HepG2 (cell line): ENCODE data around the gene ASCC3.

ENCODE experiments used
- NFYC ChIP-seq: IDR thresholded peaks from 2 replicates; pipeline ENCODE4 v1.6.1; 2016; ENCODE audit warnings: missing genetic modification reagents, missing compliant biosample characterization
- SUZ12 ChIP-seq: fragments of 150-350 bp; IDR thresholded peaks from 2 replicates; pipeline ENCODE4 v1.6.1; 2014; ENCODE audit warnings: low read depth, low read length

DNA sequence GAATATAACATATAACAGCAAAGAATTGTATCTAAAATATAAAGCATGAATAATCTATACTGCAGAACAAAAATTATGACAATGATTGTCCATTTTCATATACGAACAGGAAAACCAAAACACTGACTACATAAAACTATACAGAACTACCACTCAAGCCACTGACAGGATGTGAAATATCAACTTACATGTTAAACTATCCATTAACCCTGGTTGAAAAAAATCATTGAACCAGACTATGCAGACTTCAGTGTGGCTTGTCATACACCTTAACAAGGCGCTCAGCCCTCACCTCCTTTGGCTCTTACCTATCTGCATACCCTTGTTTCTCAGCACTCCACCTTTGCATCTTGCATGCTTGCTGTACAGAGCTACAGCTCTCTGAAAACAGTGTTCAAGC lies 34.9 kb downstream of the ASCC3 start:
- TF ChIP-seq NFYC (CRISPR knock-in tag): no peak
- no peak for TF ChIP-seq SUZ12
